ENCODE results near the gene FNTB. TPM values are rescaled to one million over a fixed set of nuclear protein-coding genes. Genes with fewer than 3 reads are reported as not detected.

The FNTB gene
- total RNA-seq, 1 experiment from 2014 or later = 26.7 TPM

DNA sequence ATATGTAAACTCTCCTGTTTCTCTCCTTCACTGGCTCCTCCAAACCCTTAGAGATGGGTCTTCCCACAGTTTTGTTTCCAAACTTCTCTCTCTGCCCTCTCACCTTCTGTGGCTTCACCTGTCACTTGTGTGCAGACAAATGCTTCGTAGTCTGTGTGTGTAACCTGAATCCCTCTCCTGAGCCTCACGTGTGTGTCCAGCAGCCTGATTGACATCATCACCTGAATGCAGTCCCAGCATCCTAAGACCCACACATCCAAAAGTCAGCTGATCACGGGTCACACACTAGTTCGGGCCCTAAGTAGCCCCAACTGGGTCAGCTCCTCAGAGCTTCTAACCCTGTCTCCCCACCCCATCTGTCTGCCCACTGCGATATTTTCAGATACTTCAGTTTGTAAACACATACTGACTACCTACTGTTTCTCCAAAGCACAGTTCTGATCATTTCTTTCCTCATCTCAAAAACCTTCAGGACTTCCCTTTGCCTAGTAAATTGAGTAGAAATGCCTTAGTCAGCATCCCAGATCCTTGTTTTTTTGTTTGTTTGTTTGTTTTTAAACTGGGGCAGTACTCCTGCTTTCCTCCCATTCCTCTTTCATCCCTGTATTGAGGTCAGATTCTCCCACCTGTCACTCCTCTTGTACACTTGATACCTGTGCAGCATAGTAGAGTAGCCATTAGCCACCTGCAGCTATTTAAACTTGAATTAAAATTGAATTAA is 23.7 kb downstream of the FNTB start:
- no TSS peak for BruUV-seq (replicated peaks)

More for the DNA sequence above, 23.7 kb downstream of the FNTB start:
- H3K27ac ChIP-seq (ENCODE audit: low read depth, low read length) = no peak overlapping the region
- H3K4me3 ChIP-seq (replicated peaks in 1 of 2; ENCODE audit: low read depth in 1 of 2, low read length in 2 of 2) = no peak overlapping the region
- H3K27me3 ChIP-seq (ENCODE audit: insufficient read depth, low read length) = no peaks in the 10 kb centered on the region
- no peaks in the 10 kb centered on the region for H3K9me3 ChIP-seq (ENCODE audit: control insufficient read depth in 1 of 2, insufficient read depth in 1 of 2, low read depth in 1 of 2, low read length in 2 of 2)
- DNase-seq (ENCODE audit: low read depth, low spot score) (no peak), ATAC-seq (no peak)
- no peaks in the 10 kb centered on the region for H4K20me1 ChIP-seq (ENCODE audit: insufficient read depth)
- no peak overlapping the region for H3K9ac ChIP-seq (ENCODE audit: low read length)
- RAD21 ChIA-PET (ENCODE audit: low non-redundant PET in 1 of 2, low total read pairs in 2 of 2, uncharacterized antibody in 2 of 2, unreplicated experiment in 2 of 2) = no interaction called here
- peaks cover 6 to 14% of the 10 kb centered on the region in 2 experiments; a peak in 3 of 4 replicates for H3K36me3 ChIP-seq (ENCODE audit: control insufficient read depth in 1 of 2, insufficient read depth in 2 of 2, low read length in 2 of 2)
- intact Hi-C loops (cut with micrococcal nuclease) = no loop called here
- POLR2A ChIA-PET = no interaction called here
- TF ChIP-seq REST (IDR thresholded peaks at IDR 0.05; ENCODE audit: low read depth) (no peak), CEBPB (IDR thresholded peaks at IDR 0.05; ENCODE audit: low read depth) (no peak), TCF7L2 (IDR thresholded peaks at IDR 0.05; ENCODE audit: borderline replicate concordance, extremely low read depth, insufficient read depth, insufficient read length) (no peak), EGR1 (IDR thresholded peaks at IDR 0.05; ENCODE audit: low read depth) (no peak), SIN3A (IDR thresholded peaks at IDR 0.05; ENCODE audit: low read depth) (no peak), ZFX (IDR thresholded peaks at IDR 0.05) (no peak)
- TF ChIP-seq, protein P1, sequence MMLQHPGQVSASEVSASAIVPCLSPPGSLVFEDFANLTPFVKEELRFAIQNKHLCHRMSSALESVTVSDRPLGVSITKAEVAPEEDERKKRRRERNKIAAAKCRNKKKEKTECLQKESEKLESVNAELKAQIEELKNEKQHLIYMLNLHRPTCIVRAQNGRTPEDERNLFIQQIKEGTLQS (IDR thresholded peaks at IDR 0.05) = no peak
- H3K9me2 ChIP-seq (ENCODE audit: insufficient read depth) = no peaks in the 10 kb centered on the region
- CTCF ChIA-PET = no interaction called here
- no peak overlapping the region for H3K4me2 ChIP-seq (ENCODE audit: low read length)
- no peaks in the 10 kb centered on the region for H3K79me2 ChIP-seq (ENCODE audit: insufficient read depth, low read length)
- no peak overlapping the region for H2AFZ ChIP-seq (ENCODE audit: low read depth, low read length, poor library complexity, severe bottlenecking)
- H3K4me1 ChIP-seq (ENCODE audit: control insufficient read depth in 1 of 2, insufficient read depth in 2 of 2, low read length in 2 of 2) = peaks cover 0 to 7% of the 10 kb centered on the region in 2 experiments; a peak in 1 of 4 replicates
